K562 (cell line): ENCODE results near the gene ZNF513. TPM values are rescaled to one million over a fixed set of nuclear protein-coding genes. Genes with fewer than 3 reads are reported as not detected.
A peak's percentile ranks its signal among the peaks of the same experiment; 100 is the strongest.

ENCODE experiments used
- BMI1 ChIP-seq: fragments of 150-350 bp; IDR thresholded peaks from 2 replicates; pipeline ENCODE4 v1.6.1; 2014; ENCODE audit warnings: low read length
- CREM ChIP-seq: IDR thresholded peaks from 2 replicates; pipeline ENCODE4 v1.6.1; 2014; ENCODE audit warnings: antibody characterized with exemption, low read depth
- DDX20 ChIP-seq: fragments of 450-650 bp; IDR thresholded peaks from 2 replicates; pipeline ENCODE4 v1.6.1; 2016; ENCODE audit warnings: missing genetic modification characterization, low read depth, mild to moderate bottlenecking, missing compliant biosample characterization, moderate library complexity
- FOXP1 ChIP-seq: sonication (generic); formaldehyde crosslinking; IDR thresholded peaks from 2 replicates; pipeline ENCODE4 v1.8.0; 2022; ENCODE audit warnings: mild to moderate bottlenecking, missing genetic modification reagents
- JUNB ChIP-seq: fragments of 450-650 bp; formaldehyde crosslinking; conservative IDR thresholded peaks from 2 replicates; pipeline ENCODE4 v1.4.0; 2020; ENCODE audit warnings: mild to moderate bottlenecking
- MAFG ChIP-seq: fragments of 450-650 bp; conservative IDR thresholded peaks from 2 replicates; pipeline ENCODE4 v1.6.1; 2016; ENCODE audit warnings: missing genetic modification characterization, missing compliant biosample characterization
- POLR3A ChIP-seq: IDR thresholded peaks from 2 replicates; pipeline ENCODE4 v1.6.1; 2011; ENCODE audit warnings: borderline replicate concordance, mild to moderate bottlenecking, moderate library complexity; ENCODE audit not compliant: insufficient read length, insufficient read depth; ENCODE audit errors: extremely low read depth
- RBBP5 ChIP-seq: fragments of 200-600 bp; sonication (generic); IDR thresholded peaks from 2 replicates; pipeline ENCODE4 v1.6.1; 2012; ENCODE audit warnings: borderline replicate concordance, mild to moderate bottlenecking, low read length, control low read depth, inconsistent platforms; ENCODE audit not compliant: insufficient read depth, poor library complexity, severe bottlenecking
- STAG1 ChIP-seq: sonication (generic); formaldehyde crosslinking; IDR thresholded peaks from 2 replicates; pipeline ENCODE4 v1.5.0; 2020; ENCODE audit warnings: missing genetic modification reagents, borderline replicate concordance
- SUPT5H ChIP-seq: fragments of 450-650 bp; IDR thresholded peaks from 2 replicates; pipeline ENCODE4 v1.6.1; 2016
- TBP ChIP-seq: optimal IDR thresholded peaks from 2 replicates; pipeline ENCODE3; 2011; ENCODE audit warnings: low read depth, low read length, improper control_type of control experiment
- TEAD1 ChIP-seq, 2 experiments: fragments of 450-650 bp in 1 of 2; sonication (generic) in 1 of 2; formaldehyde crosslinking; IDR thresholded peaks; 2 replicates each; pipeline versions ENCODE4 v1.4.0 to v1.8.0; 2020 to 2022; ENCODE audit warnings: mild to moderate bottlenecking in 2 of 2, missing genetic modification reagents in 1 of 2
- WHSC1 ChIP-seq: IDR thresholded peaks from one replicate; pipeline ENCODE4 v1.6.1; 2012; ENCODE audit warnings: low read length, control low read depth, inconsistent platforms
- ZNF121 ChIP-seq: sonication (generic); formaldehyde crosslinking; conservative IDR thresholded peaks from 2 replicates; pipeline ENCODE4 v1.8.0; 2022; ENCODE audit warnings: missing genetic modification reagents
- ZNF3 ChIP-seq: fragments of 250-450 bp; sonication (Bioruptor Pico); IDR thresholded peaks from 2 replicates; pipeline ENCODE4 v1.5.0; 2021; ENCODE audit warnings: mild to moderate bottlenecking, moderate library complexity
- ZNF668 ChIP-seq: fragments of 250-450 bp; sonication (Bioruptor Pico); IDR thresholded peaks from 2 replicates; pipeline ENCODE4 v1.8.0; 2022; ENCODE audit warnings: mild to moderate bottlenecking, inconsistent platforms
- ZNF696 ChIP-seq: fragments of 250-450 bp; sonication (Bioruptor Pico); conservative IDR thresholded peaks from 2 replicates; pipeline ENCODE4 v1.4.0; 2020; ENCODE audit warnings: mild to moderate bottlenecking, moderate library complexity
- polyA plus RNA-seq, 8 experiments: library from polyadenylated mRNA; depleted of rRNA in 4 of 8; stranded (reverse) in 5 of 8; unstranded in 3 of 8; fragments of >200 nt; fragmentation: Nextera tagmentation in 2 of 8; fragmentation: Illumina TruSeq in 1 of 8; extraction: Ambion mirVana in 2 of 8; extraction: Trizol in 1 of 8; gene quantifications; 2 replicates each; pipeline versions ENCODE4 v1.2.1 to v1.2.3, GENCODE V29; 2011 to 2014; ENCODE audit warnings: inconsistent platforms in 1 of 8, missing spikeins in 1 of 8
- total RNA-seq, 7 experiments: library from RNA; depleted of rRNA in 6 of 7; stranded (reverse); fragments of >200 nt in 6 of 7; fragmentation: Illumina TruSeq in 2 of 7; extraction: Trizol in 2 of 7; gene quantifications; 2 replicates each; pipeline versions ENCODE4 v1.2.1 to v1.2.3, GENCODE V29; 2011 to 2021; ENCODE audit warnings: low replicate concordance in 1 of 7
- TF ChIP-seq, protein P1 (sequence below): fragments of 450-650 bp; formaldehyde crosslinking; IDR thresholded peaks from 2 replicates; pipeline ENCODE4 v1.4.0; 2020; ENCODE audit warnings: mild to moderate bottlenecking, mixed read lengths
- TF ChIP-seq, protein P2 (sequence below): fragments of 250-450 bp; sonication (Bioruptor Pico); IDR thresholded peaks from 2 replicates; pipeline ENCODE4 v1.4.0; 2020
- TF ChIP-seq, protein P3 (sequence below): sonication (generic); formaldehyde crosslinking; IDR thresholded peaks from 2 replicates; pipeline ENCODE4 v1.8.1; 2023; ENCODE audit warnings: mild to moderate bottlenecking, missing genetic modification reagents

ZNF513 gene
- total and polyA plus RNA-seq, 9 of the 15 experiments (the other 6 are each of a cell fraction or from before 2014, with no cell fraction given), result 0.04 to 13.6 (median 4.4) TPM

DNA sequence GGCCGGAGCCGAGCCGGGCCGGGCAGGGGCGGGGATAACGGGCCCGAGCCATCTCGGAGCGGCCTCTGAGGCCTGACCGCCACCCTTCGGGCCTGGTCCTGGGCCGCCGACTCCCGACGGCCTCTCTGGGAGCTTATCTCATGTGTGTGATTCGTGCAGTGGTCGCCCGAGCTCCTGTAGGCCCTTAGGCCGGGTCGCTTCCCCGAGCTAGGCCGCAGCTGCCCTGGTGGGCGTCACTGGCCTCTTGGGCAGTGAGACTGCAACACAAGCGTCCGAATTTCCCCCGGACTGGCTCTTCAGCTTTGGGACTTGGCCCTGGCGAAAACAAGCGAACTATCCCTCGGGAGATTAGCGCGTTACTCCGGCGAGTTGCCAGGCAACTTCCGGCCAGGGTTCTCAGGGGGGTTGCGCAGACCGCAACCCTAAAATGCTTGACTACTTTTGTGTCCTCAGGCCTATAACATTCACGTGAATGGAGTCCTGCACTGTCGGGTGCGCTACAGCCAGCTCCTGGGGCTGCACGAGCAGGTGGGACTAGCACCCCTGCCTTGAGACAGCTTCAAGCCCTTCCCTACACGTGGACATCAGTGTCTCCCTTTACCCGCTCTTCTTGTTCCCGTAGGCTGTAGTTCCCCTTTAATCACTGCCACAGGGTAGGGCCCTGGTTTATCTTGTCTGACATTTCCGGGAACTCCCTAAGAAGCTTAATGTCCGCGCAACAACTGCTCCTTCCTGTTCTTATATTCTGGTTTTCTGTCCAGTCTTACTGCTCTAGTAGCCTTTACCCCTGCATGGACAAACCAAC is 9.5 kb downstream of the ZNF513 start (continued):
- TF ChIP-seq JUNB (CRISPR knock-in tag), result no peak
- TF ChIP-seq CREM, result peak; percentile 36; the same call in 1 of the 2 replicates
- no peak for TF ChIP-seq BMI1
- TF ChIP-seq, protein P1, sequence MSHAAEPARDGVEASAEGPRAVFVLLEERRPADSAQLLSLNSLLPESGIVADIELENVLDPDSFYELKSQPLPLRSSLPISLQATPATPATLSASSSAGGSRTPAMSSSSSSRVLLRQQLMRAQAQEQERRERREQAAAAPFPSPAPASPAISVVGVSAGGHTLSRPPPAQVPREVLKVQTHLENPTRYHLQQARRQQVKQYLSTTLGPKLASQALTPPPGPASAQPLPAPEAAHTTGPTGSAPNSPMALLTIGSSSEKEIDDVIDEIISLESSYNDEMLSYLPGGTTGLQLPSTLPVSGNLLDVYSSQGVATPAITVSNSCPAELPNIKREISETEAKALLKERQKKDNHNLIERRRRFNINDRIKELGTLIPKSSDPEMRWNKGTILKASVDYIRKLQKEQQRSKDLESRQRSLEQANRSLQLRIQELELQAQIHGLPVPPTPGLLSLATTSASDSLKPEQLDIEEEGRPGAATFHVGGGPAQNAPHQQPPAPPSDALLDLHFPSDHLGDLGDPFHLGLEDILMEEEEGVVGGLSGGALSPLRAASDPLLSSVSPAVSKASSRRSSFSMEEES (CRISPR knock-in tag), result no peak
- TF ChIP-seq ZNF121 (CRISPR knock-in tag), result 0 out of 2 replicates have a peak, but pooled peaks have one; percentile 17
- TF ChIP-seq ZNF696 (CRISPR knock-in tag), result no peak
- no peak for TF ChIP-seq ZNF668
- TF ChIP-seq, protein P2, sequence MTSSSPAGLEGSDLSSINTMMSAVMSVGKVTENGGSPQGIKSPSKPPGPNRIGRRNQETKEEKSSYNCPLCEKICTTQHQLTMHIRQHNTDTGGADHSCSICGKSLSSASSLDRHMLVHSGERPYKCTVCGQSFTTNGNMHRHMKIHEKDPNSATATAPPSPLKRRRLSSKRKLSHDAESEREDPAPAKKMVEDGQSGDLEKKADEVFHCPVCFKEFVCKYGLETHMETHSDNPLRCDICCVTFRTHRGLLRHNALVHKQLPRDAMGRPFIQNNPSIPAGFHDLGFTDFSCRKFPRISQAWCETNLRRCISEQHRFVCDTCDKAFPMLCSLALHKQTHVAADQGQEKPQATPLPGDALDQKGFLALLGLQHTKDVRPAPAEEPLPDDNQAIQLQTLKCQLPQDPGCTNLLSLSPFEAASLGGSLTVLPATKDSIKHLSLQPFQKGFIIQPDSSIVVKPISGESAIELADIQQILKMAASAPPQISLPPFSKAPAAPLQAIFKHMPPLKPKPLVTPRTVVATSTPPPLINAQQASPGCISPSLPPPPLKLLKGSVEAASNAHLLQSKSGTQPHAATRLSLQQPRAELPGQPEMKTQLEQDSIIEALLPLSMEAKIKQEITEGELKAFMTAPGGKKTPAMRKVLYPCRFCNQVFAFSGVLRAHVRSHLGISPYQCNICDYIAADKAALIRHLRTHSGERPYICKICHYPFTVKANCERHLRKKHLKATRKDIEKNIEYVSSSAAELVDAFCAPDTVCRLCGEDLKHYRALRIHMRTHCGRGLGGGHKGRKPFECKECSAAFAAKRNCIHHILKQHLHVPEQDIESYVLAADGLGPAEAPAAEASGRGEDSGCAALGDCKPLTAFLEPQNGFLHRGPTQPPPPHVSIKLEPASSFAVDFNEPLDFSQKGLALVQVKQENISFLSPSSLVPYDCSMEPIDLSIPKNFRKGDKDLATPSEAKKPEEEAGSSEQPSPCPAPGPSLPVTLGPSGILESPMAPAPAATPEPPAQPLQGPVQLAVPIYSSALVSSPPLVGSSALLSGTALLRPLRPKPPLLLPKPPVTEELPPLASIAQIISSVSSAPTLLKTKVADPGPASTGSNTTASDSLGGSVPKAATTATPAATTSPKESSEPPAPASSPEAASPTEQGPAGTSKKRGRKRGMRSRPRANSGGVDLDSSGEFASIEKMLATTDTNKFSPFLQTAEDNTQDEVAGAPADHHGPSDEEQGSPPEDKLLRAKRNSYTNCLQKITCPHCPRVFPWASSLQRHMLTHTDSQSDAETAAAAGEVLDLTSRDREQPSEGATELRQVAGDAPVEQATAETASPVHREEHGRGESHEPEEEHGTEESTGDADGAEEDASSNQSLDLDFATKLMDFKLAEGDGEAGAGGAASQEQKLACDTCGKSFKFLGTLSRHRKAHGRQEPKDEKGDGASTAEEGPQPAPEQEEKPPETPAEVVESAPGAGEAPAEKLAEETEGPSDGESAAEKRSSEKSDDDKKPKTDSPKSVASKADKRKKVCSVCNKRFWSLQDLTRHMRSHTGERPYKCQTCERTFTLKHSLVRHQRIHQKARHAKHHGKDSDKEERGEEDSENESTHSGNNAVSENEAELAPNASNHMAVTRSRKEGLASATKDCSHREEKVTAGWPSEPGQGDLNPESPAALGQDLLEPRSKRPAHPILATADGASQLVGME (CRISPR knock-in tag), result no peak
- TF ChIP-seq MAFG (tag), result no peak
- no peak for TF ChIP-seq ZNF3
- TF ChIP-seq STAG1 (CRISPR knock-in tag), result no peak
- TF ChIP-seq TEAD1 (CRISPR knock-in tag; IDR thresholded peaks at IDR 0.05), result no peak; a peak in 1 of 4 replicates
- TF ChIP-seq SUPT5H, result no peak; the same call in 1 of the 2 replicates
- TF ChIP-seq DDX20 (tag), result no peak
- no peak for TF ChIP-seq TBP
- TF ChIP-seq WHSC1, result no peak
- TF ChIP-seq FOXP1, result no peak; the same call in 1 of the 2 replicates
- TF ChIP-seq, protein P3, sequence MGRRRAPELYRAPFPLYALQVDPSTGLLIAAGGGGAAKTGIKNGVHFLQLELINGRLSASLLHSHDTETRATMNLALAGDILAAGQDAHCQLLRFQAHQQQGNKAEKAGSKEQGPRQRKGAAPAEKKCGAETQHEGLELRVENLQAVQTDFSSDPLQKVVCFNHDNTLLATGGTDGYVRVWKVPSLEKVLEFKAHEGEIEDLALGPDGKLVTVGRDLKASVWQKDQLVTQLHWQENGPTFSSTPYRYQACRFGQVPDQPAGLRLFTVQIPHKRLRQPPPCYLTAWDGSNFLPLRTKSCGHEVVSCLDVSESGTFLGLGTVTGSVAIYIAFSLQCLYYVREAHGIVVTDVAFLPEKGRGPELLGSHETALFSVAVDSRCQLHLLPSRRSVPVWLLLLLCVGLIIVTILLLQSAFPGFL (CRISPR knock-in tag), result no peak
- TF ChIP-seq RBBP5, result no peak
- no peak for TF ChIP-seq POLR3A
